Amniotic stem cell (primary cell): ENCODE measurements around the gene IL1R1.
"Not testable (repeated sequence)": the region's sequence is repeated elsewhere in the genome, so short reads cannot be mapped to it uniquely, and the experiment has no call there.

Experiments used
- DNase-seq: peaks from one replicate; lab custom pipeline; 2025; lab: John Stamatoyannopoulos, UW

Gene IL1R1

GRCh38 chr2:102111823-102112222 is 30.7 kb upstream of the IL1R1 start:
- DNase-seq = no peak

GRCh38 chr2:102112271-102112670 is 30.3 kb upstream of the IL1R1 start:
- no peak for DNase-seq

GRCh38 chr2:102112692-102113665 is 29.6 kb upstream of the IL1R1 start:
- no peak for DNase-seq

GRCh38 chr2:102114290-102114721 is 28.2 kb upstream of the IL1R1 start:
- peak; percentile 41 for DNase-seq

- DNase-seq = no peak
Observed at GRCh38 chr2:102114851-102115497, 27.6 kb upstream of the IL1R1 start.

GRCh38 chr2:102116630-102117471 is 25.7 kb upstream of the IL1R1 start:
- DNase-seq = no peak

- DNase-seq = no peak
Observed at GRCh38 chr2:102117472-102117858, 25.1 kb upstream of the IL1R1 start.

GRCh38 chr2:102119255-102119654 is 23.3 kb upstream of the IL1R1 start:
- no peak for DNase-seq

GRCh38 chr2:102120261-102120660 is 22.3 kb upstream of the IL1R1 start:
- DNase-seq = no peak

- no peak for DNase-seq
Observed at GRCh38 chr2:102120701-102121159, 21.8 kb upstream of the IL1R1 start.

- peak; percentile 76 for DNase-seq
Observed at GRCh38 chr2:102122115-102122514, 20.4 kb upstream of the IL1R1 start.

GRCh38 chr2:102122909-102123308 is 19.6 kb upstream of the IL1R1 start:
- no peak for DNase-seq

GRCh38 chr2:102124421-102124820 is 18.1 kb upstream of the IL1R1 start:
- DNase-seq = not testable (repeated sequence)

- no peak for DNase-seq
Observed at GRCh38 chr2:102126169-102126568, 16.4 kb upstream of the IL1R1 start.

- DNase-seq = no peak
Observed at GRCh38 chr2:102126660-102127059, 15.9 kb upstream of the IL1R1 start.

GRCh38 chr2:102129082-102129481 is 13.5 kb upstream of the IL1R1 start:
- DNase-seq = no peak

- DNase-seq = no peak
Observed at GRCh38 chr2:102129951-102130646, 12.4 kb upstream of the IL1R1 start.

- no peak for DNase-seq
Observed at GRCh38 chr2:102130647-102130991, 11.9 kb upstream of the IL1R1 start.

GRCh38 chr2:102131564-102131963 is 11.0 kb upstream of the IL1R1 start:
- DNase-seq = no peak

- DNase-seq = no peak
Observed at GRCh38 chr2:102137138-102137537, 5.4 kb upstream of the IL1R1 start.

- DNase-seq = no peak
Observed at GRCh38 chr2:102138331-102138730, 4.2 kb upstream of the IL1R1 start.

- DNase-seq = no peak
Observed at GRCh38 chr2:102139851-102140250, 2.7 kb upstream of the IL1R1 start.
